HepG2 (cell line): Measurements from ENCODE around the gene ENG. TPM values are rescaled to one million over a fixed set of nuclear protein-coding genes. Genes with fewer than 3 reads are reported as not detected.

ENCODE experiments used
- ATF5 ChIP-seq: sonication (generic); formaldehyde crosslinking; IDR thresholded peaks from 2 replicates; pipeline ENCODE4 v1.4.0; 2020; ENCODE audit warnings: mild to moderate bottlenecking, low read depth, missing genetic modification reagents
- CBX1 ChIP-seq: IDR thresholded peaks from one replicate; pipeline ENCODE4 v1.6.1; 2016; ENCODE audit warnings: antibody characterized with exemption, low read depth
- CCDC6 ChIP-seq: sonication (generic); formaldehyde crosslinking; IDR thresholded peaks from 2 replicates; pipeline ENCODE4 v1.8.1; 2022; ENCODE audit warnings: mild to moderate bottlenecking, missing genetic modification reagents, moderate library complexity
- FOSL2 ChIP-seq: sonication (generic); formaldehyde crosslinking; IDR thresholded peaks from 2 replicates; pipeline ENCODE4 v1.4.0; 2020; ENCODE audit warnings: missing genetic modification reagents
- HDAC6 ChIP-seq: fragments of 200-600 bp; sonication (generic); IDR thresholded peaks from 2 replicates; pipeline ENCODE4 v1.7.0; 2017; ENCODE audit warnings: mild to moderate bottlenecking, antibody characterized with exemption, low read length, low read depth
- JUND ChIP-seq: sonication (generic); formaldehyde crosslinking; IDR thresholded peaks from 2 replicates; pipeline ENCODE4 v1.8.0; 2022; ENCODE audit warnings: mild to moderate bottlenecking, missing genetic modification reagents
- PAXIP1 ChIP-seq: sonication (generic); formaldehyde crosslinking; conservative IDR thresholded peaks from 2 replicates; pipeline ENCODE4 v1.4.0; 2020; ENCODE audit warnings: mild to moderate bottlenecking, missing genetic modification reagents, moderate library complexity
- RAD21 ChIP-seq: fragments of 450-650 bp; formaldehyde crosslinking; IDR thresholded peaks from 2 replicates; pipeline ENCODE4 v1.5.0; 2020; ENCODE audit warnings: mild to moderate bottlenecking
- RBFOX2 ChIP-seq: fragments of 200-400 bp; formaldehyde crosslinking; IDR thresholded peaks from 2 replicates; pipeline ENCODE4 v1.6.1; 2017; ENCODE audit warnings: low read depth, mild to moderate bottlenecking, low read length
- SNRNP70 ChIP-seq: fragments of 200-400 bp; formaldehyde crosslinking; IDR thresholded peaks from 2 replicates; pipeline ENCODE4 v1.6.1; 2017; ENCODE audit warnings: mild to moderate bottlenecking, low read depth, low read length, moderate library complexity
- ZMYM2 ChIP-seq: sonication (generic); formaldehyde crosslinking; IDR thresholded peaks from 2 replicates; pipeline ENCODE4 v1.8.0; 2022; ENCODE audit warnings: mild to moderate bottlenecking, missing genetic modification reagents
- ZNF3 ChIP-seq: IDR thresholded peaks from 2 replicates; pipeline ENCODE4 v1.7.0; 2017; ENCODE audit warnings: inconsistent platforms
- ZNF34 ChIP-seq: sonication (generic); formaldehyde crosslinking; IDR thresholded peaks from 2 replicates; pipeline ENCODE4 v1.4.0; 2020; ENCODE audit warnings: mild to moderate bottlenecking, missing genetic modification reagents, borderline replicate concordance
- ZNF644 ChIP-seq: IDR thresholded peaks from 2 replicates; pipeline ENCODE4 v1.6.1; 2016; ENCODE audit warnings: low read depth
- ZNF790 ChIP-seq: sonication (generic); formaldehyde crosslinking; IDR thresholded peaks from 2 replicates; pipeline ENCODE4 v1.8.0; 2022; ENCODE audit warnings: missing genetic modification reagents, mild to moderate bottlenecking, borderline replicate concordance
- ZZZ3 ChIP-seq: sonication (generic); formaldehyde crosslinking; IDR thresholded peaks from 2 replicates; pipeline ENCODE4 v1.4.0; 2020; ENCODE audit warnings: missing genetic modification reagents, mild to moderate bottlenecking, borderline replicate concordance
- polyA plus RNA-seq, 8 experiments: library from polyadenylated mRNA; depleted of rRNA in 3 of 8; stranded (reverse) in 7 of 8; unstranded in 1 of 8; fragments of >200 nt; fragmentation: Illumina TruSeq in 4 of 8; extraction: Trizol in 4 of 8; gene quantifications; 2 replicates each; pipeline versions ENCODE4 v1.2.1 to v1.2.3, GENCODE V29; 2011 to 2016; ENCODE audit warnings: low read depth in 4 of 8, missing spikeins in 1 of 8, mixed read lengths in 1 of 8; ENCODE audit not compliant: insufficient read depth in 1 of 8
- total RNA-seq, 5 experiments: library from RNA; depleted of rRNA; stranded (reverse); fragments of >200 nt; fragmentation: Illumina TruSeq; extraction: Trizol; gene quantifications; 2 replicates each; pipeline ENCODE4 v1.2.3, GENCODE V29; 2016; ENCODE audit warnings: low read depth in 1 of 5
- TF ChIP-seq, protein P1 (sequence below): sonication (generic); formaldehyde crosslinking; IDR thresholded peaks from 2 replicates; pipeline ENCODE4 v1.4.0; 2020; ENCODE audit warnings: missing genetic modification reagents
- TF ChIP-seq, protein P2 (sequence below): sonication (generic); formaldehyde crosslinking; IDR thresholded peaks from 2 replicates; pipeline ENCODE4 v1.4.0; 2020; ENCODE audit warnings: mild to moderate bottlenecking, missing genetic modification reagents, borderline replicate concordance

The ENG gene
- total and polyA plus RNA-seq, 2 of the 13 experiments (the other 11 are each of a cell fraction or from before 2014, with no cell fraction given): 0.02 to 1.1 TPM

DNA sequence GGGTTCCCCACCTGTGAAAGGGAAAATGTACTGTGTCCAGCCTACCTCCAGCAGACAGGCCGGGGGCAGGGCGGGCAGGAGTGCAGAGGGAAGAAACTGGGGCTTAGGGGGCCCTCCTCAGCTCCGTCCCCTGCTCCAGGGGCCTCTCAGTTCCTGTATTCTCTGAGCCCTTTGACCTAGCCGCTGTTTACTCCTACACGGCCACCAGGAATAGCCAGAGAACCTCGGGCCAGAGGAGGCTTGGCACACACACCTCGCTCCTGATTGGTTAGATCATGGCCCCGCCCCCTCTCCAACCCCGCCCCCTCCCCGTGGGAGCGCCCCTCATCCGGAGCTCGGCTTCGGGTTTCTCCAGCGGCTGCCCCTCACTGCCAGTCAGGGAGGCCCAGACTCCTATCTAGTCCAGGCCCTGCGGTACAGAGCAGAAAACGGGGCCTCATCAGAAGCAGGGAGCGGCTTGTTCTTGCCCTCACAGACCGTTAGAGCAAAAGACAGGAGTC, 42.8 kb upstream of the ENG start (continued):
- TF ChIP-seq, protein P1, sequence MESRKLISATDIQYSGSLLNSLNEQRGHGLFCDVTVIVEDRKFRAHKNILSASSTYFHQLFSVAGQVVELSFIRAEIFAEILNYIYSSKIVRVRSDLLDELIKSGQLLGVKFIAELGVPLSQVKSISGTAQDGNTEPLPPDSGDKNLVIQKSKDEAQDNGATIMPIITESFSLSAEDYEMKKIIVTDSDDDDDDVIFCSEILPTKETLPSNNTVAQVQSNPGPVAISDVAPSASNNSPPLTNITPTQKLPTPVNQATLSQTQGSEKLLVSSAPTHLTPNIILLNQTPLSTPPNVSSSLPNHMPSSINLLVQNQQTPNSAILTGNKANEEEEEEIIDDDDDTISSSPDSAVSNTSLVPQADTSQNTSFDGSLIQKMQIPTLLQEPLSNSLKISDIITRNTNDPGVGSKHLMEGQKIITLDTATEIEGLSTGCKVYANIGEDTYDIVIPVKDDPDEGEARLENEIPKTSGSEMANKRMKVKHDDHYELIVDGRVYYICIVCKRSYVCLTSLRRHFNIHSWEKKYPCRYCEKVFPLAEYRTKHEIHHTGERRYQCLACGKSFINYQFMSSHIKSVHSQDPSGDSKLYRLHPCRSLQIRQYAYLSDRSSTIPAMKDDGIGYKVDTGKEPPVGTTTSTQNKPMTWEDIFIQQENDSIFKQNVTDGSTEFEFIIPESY: peak; percentile 33; the same call in 1 of the 2 replicates
- TF ChIP-seq PAXIP1 (peak; percentile 94), RAD21 (CRISPR knock-in tag) (no peak), RBFOX2 (no peak), ZMYM2 (peak; percentile 20; the same call in 1 of the 2 replicates), CBX1 (peak; percentile 21), ZZZ3 (CRISPR knock-in tag) (no peak), ZNF3 (no peak), ZNF644 (CRISPR knock-in tag) (no peak), ATF5 (CRISPR knock-in tag) (no peak), JUND (CRISPR knock-in tag) (no peak), HDAC6 (no peak), FOSL2 (CRISPR knock-in tag) (no peak), ZNF790 (CRISPR knock-in tag) (no peak), ZNF34 (no peak), CCDC6 (CRISPR knock-in tag) (no peak), SNRNP70 (no peak)
- TF ChIP-seq, protein P2, sequence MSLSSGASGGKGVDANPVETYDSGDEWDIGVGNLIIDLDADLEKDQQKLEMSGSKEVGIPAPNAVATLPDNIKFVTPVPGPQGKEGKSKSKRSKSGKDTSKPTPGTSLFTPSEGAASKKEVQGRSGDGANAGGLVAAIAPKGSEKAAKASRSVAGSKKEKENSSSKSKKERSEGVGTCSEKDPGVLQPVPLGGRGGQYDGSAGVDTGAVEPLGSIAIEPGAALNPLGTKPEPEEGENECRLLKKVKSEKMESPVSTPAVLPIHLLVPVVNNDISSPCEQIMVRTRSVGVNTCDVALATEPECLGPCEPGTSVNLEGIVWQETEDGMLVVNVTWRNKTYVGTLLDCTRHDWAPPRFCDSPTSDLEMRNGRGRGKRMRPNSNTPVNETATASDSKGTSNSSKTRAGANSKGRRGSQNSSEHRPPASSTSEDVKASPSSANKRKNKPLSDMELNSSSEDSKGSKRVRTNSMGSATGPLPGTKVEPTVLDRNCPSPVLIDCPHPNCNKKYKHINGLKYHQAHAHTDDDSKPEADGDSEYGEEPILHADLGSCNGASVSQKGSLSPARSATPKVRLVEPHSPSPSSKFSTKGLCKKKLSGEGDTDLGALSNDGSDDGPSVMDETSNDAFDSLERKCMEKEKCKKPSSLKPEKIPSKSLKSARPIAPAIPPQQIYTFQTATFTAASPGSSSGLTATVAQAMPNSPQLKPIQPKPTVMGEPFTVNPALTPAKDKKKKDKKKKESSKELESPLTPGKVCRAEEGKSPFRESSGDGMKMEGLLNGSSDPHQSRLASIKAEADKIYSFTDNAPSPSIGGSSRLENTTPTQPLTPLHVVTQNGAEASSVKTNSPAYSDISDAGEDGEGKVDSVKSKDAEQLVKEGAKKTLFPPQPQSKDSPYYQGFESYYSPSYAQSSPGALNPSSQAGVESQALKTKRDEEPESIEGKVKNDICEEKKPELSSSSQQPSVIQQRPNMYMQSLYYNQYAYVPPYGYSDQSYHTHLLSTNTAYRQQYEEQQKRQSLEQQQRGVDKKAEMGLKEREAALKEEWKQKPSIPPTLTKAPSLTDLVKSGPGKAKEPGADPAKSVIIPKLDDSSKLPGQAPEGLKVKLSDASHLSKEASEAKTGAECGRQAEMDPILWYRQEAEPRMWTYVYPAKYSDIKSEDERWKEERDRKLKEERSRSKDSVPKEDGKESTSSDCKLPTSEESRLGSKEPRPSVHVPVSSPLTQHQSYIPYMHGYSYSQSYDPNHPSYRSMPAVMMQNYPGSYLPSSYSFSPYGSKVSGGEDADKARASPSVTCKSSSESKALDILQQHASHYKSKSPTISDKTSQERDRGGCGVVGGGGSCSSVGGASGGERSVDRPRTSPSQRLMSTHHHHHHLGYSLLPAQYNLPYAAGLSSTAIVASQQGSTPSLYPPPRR: peak; percentile 40; the same call in 1 of the 2 replicates
